GM19328 (cell line): ENCODE data around the gene SH3GLB2.
"Not testable (repeated sequence)": the region's sequence is repeated elsewhere in the genome, so short reads cannot be mapped to it uniquely, and the experiment has no call there.

Experiments used
- ATAC-seq: cut with Tn5 transposase; IDR thresholded peaks from one replicate; pipeline ENCODE4 v1.9.1; 2021; ENCODE audit warnings: mild to moderate bottlenecking, moderate library complexity; ENCODE audit not compliant: unreplicated experiment

The SH3GLB2 gene

GRCh38 chr9:129004173-129004572 lies 24.0 kb downstream of the SH3GLB2 start:
- ATAC-seq, result not testable (repeated sequence)

- ATAC-seq, result no peak
Measured at GRCh38 chr9:129002992-129003391, 25.1 kb downstream of the SH3GLB2 start.

GRCh38 chr9:129001504-129002325 lies 26.4 kb downstream of the SH3GLB2 start:
- no peak for ATAC-seq

GRCh38 chr9:128999581-129000206 lies 28.4 kb downstream of the SH3GLB2 start:
- ATAC-seq, result no peak

DNA sequence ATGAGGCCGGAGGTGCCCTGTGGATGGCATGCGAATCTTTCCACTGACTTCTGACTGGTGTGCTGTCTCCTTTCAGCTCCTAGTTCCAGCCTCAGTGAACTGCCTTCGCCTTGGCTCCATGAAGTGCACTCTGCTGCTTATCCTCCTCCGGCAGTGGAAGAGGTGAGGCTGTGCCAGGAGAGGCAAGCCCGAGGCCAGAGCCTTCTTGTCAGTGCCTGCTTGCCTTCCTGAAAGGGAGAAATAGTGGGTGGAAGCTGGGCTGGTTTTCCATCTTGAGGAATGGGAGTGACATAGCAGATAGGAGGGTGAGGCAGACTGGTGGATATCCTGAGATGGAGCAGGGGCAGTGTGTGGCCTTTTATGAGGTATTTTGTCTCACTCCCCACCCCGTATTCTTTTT lies 29.7 kb downstream of the SH3GLB2 start:
- no peak for ATAC-seq

- no peak for ATAC-seq
Measured at GRCh38 chr9:128995791-128996190, 32.3 kb downstream of the SH3GLB2 start.

DNA sequence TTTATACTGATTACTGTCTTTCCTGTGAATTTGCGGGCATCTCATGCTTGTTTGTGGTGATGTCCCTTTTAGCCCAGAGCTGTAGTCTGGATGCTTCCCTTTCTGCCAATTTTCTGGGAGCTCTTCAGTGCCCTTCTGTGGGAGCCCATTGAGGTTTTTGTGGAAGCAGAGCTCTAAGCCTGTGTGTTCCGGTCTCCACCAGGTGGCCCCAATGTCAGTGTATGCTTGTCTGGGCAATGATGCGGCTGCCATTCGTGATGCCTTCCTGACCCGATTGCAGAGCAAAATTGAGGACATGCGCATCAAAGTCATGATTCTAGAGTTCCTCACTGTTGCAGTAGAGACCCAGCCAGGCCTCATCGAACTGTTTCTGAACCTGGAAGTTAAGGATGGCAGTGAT lies 35.1 kb downstream of the SH3GLB2 start:
- ATAC-seq, result no peak

DNA sequence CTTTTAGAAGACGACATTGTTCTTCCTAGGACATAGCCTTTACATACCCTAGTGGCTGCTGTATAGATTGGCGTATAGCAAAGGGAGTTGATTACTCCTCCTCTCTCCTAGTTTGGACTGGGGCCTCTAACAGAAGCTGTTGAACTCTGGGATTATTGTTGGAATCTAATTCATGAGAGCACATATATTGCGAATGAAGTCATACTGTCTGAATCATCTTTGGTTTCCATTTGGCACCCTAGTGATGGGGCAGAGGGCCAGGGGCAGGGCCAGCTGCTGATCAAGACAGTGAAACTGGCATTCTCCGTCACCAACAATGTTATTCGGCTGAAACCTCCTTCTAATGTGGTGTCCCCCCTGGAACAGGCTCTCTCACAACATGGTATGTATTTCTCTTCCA lies 40.3 kb downstream of the SH3GLB2 start:
- no peak for ATAC-seq

DNA sequence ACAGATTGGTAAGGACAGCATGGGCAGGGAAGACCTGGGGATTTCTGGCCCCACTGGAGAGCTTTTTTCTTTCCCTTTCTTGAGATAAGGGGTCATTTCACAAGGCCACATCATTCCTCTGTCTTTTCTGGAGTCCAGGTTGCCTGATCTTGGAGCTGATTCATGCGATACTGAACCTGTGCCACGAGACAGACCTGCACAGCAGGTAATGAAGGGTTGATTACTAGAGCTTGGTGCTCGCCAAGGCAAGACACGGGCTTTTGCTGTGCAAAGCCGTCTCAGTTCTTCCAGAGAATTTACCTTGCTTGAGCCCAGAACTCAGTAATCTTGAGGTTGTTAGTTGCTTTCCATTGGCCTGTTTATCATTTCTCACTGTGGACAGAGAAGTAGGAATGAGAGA lies 41.5 kb downstream of the SH3GLB2 start:
- ATAC-seq, result no peak

DNA sequence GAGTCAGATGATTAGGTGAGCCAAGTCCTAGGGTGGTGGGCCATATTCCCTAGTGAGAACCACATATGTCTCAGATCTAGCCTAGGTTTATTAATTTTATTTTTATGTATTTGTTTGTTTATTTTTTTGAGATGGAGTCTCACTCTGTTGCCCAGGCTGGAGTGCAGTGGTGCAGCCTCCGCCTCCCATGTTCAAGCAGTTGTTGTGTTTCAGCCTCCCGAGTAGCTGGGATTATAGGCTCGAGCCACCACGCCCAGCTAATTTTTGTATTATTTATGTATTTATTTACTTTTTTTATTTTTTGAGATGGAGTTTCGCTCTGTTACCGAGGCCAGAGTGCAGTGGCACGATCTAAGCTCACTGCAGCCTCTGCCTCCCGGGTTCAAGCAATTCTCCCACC lies 44.6 kb downstream of the SH3GLB2 start:
- ATAC-seq, result no peak

DNA sequence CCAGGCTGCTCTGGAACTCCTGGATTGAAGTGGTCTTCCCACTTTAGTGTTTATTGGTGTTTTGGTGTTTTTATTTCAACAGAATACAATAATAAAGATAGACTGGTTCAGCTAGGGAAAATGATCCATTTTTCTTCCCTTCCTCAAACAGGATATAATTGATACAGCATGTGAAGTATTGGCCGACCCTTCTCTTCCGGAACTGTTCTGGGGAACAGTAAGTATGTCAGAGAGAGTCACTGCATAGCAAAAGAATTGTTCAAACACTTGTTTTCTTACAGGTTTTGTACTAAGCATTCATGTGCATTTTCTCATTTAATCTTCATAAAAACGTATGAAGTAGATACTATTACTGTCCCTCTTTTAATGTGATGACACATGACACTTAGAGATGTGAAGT lies 49.0 kb downstream of the SH3GLB2 start:
- no peak for ATAC-seq

- ATAC-seq, result no peak
Measured at GRCh38 chr9:128972956-128973355, 55.2 kb downstream of the SH3GLB2 start.

DNA sequence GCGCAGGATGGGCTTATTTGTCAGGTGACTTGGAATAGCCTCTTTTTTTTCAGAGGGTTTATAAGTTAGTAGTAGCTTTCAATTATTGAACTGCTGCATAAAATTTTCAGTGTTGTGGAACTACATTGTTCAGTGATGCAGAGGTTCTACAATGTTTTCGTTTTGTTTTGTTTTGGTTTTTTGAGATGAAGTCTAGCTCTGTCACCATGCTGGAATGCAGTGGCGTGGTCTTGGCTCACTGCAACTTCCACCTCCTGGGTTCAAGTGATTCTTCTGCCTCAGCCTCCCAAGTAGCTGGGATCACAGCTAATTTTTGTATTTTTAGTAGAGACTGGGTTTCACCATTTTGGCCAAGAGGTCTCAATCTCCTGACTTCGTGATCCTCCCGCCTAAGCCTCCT lies 58.6 kb downstream of the SH3GLB2 start:
- no peak for ATAC-seq

- ATAC-seq, result not testable (repeated sequence)
Measured at GRCh38 chr9:128961403-128961802, 66.7 kb downstream of the SH3GLB2 start.
